HG03175 (cell line): ENCODE measurements around the gene ATF6.

Experiments used
- ATAC-seq: cut with Tn5 transposase; IDR thresholded peaks from one replicate; pipeline ENCODE4 v1.9.1; 2021; ENCODE audit warnings: mild to moderate bottlenecking, moderate library complexity; ENCODE audit not compliant: unreplicated experiment

The ATF6 gene

GRCh38 chr1:161932668-161933067, 166.5 kb downstream of the ATF6 start:
- ATAC-seq, result no peak

DNA sequence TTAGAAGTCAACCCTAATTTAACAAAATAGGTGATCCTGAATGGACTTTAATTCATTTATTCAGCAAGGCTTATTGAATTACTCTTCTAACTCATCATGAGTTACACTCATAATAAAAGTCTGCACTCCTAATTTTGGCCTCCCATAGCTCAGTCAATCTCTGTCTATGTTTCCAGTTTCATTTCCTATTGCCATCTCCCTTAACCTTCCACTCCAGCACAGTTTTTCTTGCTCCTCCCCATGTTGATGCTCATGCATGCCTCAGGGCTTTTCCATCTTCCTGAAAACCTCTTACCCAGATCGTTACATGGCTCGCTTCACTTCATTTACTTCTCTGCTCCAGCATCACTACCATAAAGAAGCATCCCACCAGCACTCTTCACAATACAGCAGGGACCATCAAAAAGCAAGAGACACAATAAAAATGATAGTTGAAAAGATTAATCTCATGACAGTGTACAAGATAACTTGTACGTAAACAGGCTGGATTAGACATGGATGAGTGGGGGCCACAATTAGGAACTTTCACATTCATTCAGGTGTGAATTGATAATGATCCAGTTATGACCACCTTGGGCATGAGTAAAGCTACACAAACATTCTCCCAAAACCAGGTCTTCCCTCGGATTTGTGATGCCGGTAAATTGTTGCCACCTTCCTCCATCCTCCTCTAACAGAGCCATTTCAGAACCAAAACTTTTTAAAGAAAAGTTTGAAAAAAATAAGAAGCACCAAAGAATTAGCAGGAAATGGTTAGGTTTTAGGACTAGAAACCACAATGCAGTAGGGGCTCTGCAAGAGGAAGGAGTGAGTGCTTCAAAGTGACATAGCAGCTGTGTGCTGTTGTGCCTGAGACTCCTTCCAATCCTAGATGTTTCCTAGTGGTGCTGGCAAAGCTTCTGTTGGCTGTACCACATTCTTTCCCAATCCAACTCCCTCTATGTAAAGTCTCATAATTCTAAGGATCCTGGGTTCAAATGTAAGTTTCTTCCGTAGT, 167.8 kb downstream of the ATF6 start:
- no peak for ATAC-seq

GRCh38 chr1:161935264-161935663, 169.1 kb downstream of the ATF6 start:
- ATAC-seq, result no peak

- ATAC-seq, result no peak
Measured at GRCh38 chr1:161936786-161937185, 170.7 kb downstream of the ATF6 start.

GRCh38 chr1:161940866-161941591, 174.9 kb downstream of the ATF6 start:
- no peak for ATAC-seq

- ATAC-seq, result no peak
Measured at GRCh38 chr1:161941726-161942436, 175.8 kb downstream of the ATF6 start.

GRCh38 chr1:161943737-161944136, 177.6 kb downstream of the ATF6 start:
- no peak for ATAC-seq

DNA sequence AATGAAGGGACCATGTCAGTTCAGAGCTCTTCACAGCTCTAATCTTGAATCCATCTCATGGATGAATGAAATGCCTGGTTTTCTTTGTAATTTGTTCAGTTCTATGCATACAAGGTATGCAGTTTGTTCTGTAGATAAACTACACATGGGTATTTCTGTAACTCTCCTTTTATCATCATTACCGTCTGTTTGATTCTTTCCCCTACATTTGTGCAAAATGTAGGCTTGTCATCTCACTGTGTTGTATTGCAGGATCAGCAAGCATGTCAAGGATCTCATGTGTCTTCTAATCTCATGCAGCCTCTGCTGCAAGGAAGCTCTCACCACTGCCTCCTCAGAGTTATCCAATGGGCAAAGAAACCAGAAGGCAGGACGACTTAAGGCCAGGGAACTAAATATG, 178.3 kb downstream of the ATF6 start:
- no peak for ATAC-seq

- ATAC-seq, result no peak
Measured at GRCh38 chr1:161945306-161946060, 179.4 kb downstream of the ATF6 start.

GRCh38 chr1:161946071-161946987, 180.2 kb downstream of the ATF6 start:
- no peak for ATAC-seq

GRCh38 chr1:161948435-161948834, 182.3 kb downstream of the ATF6 start:
- no peak for ATAC-seq

- no peak for ATAC-seq
Measured at GRCh38 chr1:161949548-161949947, 183.4 kb downstream of the ATF6 start.

- no peak for ATAC-seq
Measured at GRCh38 chr1:161950377-161950776, 184.3 kb downstream of the ATF6 start.

- ATAC-seq, result no peak
Measured at GRCh38 chr1:161951646-161952045, 185.5 kb downstream of the ATF6 start.

DNA sequence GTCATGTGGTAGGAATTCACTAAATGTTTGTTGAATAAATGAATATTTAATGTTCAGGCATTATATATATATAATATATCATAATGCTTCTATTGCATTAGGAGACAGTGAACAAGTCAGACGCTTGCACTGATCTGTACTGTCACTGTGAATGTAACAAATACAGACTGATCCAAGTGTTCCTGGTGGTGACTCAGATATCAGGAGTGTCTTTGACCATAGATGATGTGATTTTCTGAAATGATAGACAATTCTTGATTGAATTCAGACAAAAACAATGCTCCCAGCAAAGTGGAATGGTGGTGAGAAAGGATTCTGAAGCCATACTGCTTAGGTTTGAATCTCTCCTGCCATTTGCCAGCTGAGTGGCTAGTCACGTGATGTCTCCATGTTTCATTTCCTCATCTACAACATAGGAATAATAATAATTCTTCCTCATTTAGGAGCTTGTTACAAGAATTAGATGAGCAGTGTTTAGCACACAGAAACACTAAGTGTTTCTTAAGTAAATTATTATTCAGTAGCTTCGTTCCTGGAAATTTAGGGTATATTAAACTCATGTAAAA, 186.6 kb downstream of the ATF6 start:
- no peak for ATAC-seq

GRCh38 chr1:161953256-161953920, 187.3 kb downstream of the ATF6 start:
- ATAC-seq, result no peak

GRCh38 chr1:161954050-161954449, 187.9 kb downstream of the ATF6 start:
- no peak for ATAC-seq

- ATAC-seq, result no peak
Measured at GRCh38 chr1:161954466-161954865, 188.3 kb downstream of the ATF6 start.

- ATAC-seq, result no peak
Measured at GRCh38 chr1:161955606-161956005, 189.5 kb downstream of the ATF6 start.
